SK-N-SH (cell line): Measurements from ENCODE around the gene RNF157. TPM values are rescaled to one million over a fixed set of nuclear protein-coding genes. Genes with fewer than 3 reads are reported as not detected.

Source experiments
- CTCF ChIA-PET: fragments of 300-600, 350-600 bp; formaldehyde crosslinking; extraction: SDS; loops from one replicate; lab custom pipeline; 2021; lab: Yijun Ruan, JAX
- POLR2A ChIA-PET: fragments of 350-600 bp; sonication (Branson Sonifier 250); formaldehyde crosslinking; extraction: SDS; loops from one replicate; lab custom pipeline; 2020; ENCODE audit warnings: antibody characterized with exemption, inconsistent platforms; lab: Yijun Ruan, JAX
- DNase-seq: peaks from one replicate; pipeline ENCODE4 v3.0.0; 2012
- H2AFZ ChIP-seq: fragments of 200-600 bp; sonication (generic); 2 replicates; pipeline ENCODE4 v1.8.1; 2016; ENCODE audit warnings: antibody characterized with exemption, mild to moderate bottlenecking, low read depth
- H3F3A ChIP-seq: fragments of 200-600 bp; sonication (generic); replicated peaks from 2 replicates; pipeline ENCODE3; 2016; ENCODE audit warnings: antibody characterized with exemption, mild to moderate bottlenecking; ENCODE audit not compliant: insufficient read depth
- H3K27ac ChIP-seq, 2 experiments: fragments of 200-500 bp in 1 of 2; fragments of 200-600 bp in 1 of 2; sonication (Bioruptor generic) in 1 of 2; sonication (generic), shearing (Covaris generic) in 1 of 2; 2 replicates each; pipeline versions ENCODE4 v1.5.1 to v1.6.1; 2014 to 2016; ENCODE audit warnings: low read depth in 2 of 2, inconsistent platforms in 1 of 2, low read length in 1 of 2, mild to moderate bottlenecking in 1 of 2, mixed read lengths in 1 of 2
- H3K27me3 ChIP-seq: fragments of 200-600 bp; sonication (generic), shearing (Covaris generic); 2 replicates; pipeline ENCODE4 v1.6.1; 2016; ENCODE audit warnings: mixed run types; ENCODE audit not compliant: insufficient read depth
- H3K36me3 ChIP-seq, 2 experiments: fragments of 200-500 bp in 1 of 2; fragments of 200-600 bp in 1 of 2; sonication (Bioruptor generic) in 1 of 2; sonication (generic) in 1 of 2; replicated peaks in 1 of 2; 2 replicates each; pipeline versions ENCODE3 to v1.5.1; 2014 to 2016; ENCODE audit warnings: low read length in 1 of 2, mild to moderate bottlenecking in 1 of 2; ENCODE audit not compliant: insufficient read depth in 2 of 2, control insufficient read depth in 1 of 2
- H3K4me1 ChIP-seq, 2 experiments: fragments of 200-500 bp in 1 of 2; fragments of 200-600 bp in 1 of 2; sonication (Bioruptor generic) in 1 of 2; sonication (generic), shearing (Covaris generic) in 1 of 2; 2 replicates each; pipeline versions ENCODE4 v1.5.1 to v1.6.1; 2014 to 2016; ENCODE audit warnings: low read depth in 1 of 2, low read length in 1 of 2, mixed run types in 1 of 2; ENCODE audit not compliant: insufficient read depth in 2 of 2, control insufficient read depth in 1 of 2
- H3K4me2 ChIP-seq: fragments of 200-600 bp; sonication (generic), shearing (Covaris generic); 2 replicates; pipeline ENCODE4 v1.6.1; 2017; ENCODE audit warnings: mixed run types
- H3K4me3 ChIP-seq, 2 experiments: fragments of 200-500 bp in 1 of 2; fragments of 200-600 bp in 1 of 2; sonication (Bioruptor generic) in 1 of 2; sonication (generic), shearing (Covaris generic) in 1 of 2; 2 replicates each; pipeline versions ENCODE4 v1.5.1 to v1.8.1; 2014 to 2016; ENCODE audit warnings: low read depth in 2 of 2, inconsistent platforms in 1 of 2, low read length in 1 of 2, mild to moderate bottlenecking in 1 of 2, mixed read lengths in 1 of 2, moderate library complexity in 1 of 2
- H3K79me2 ChIP-seq: fragments of 200-600 bp; sonication (generic); 2 replicates; pipeline ENCODE4 v1.8.1; 2017; ENCODE audit warnings: mild to moderate bottlenecking; ENCODE audit not compliant: insufficient read depth
- H3K9ac ChIP-seq: fragments of 200-600 bp; sonication (generic); 2 replicates; pipeline ENCODE4 v1.6.1; 2017; ENCODE audit warnings: mixed run types
- H3K9me2 ChIP-seq: fragments of 200-600 bp; sonication (generic); 2 replicates; pipeline ENCODE4 v1.6.1; 2017; ENCODE audit warnings: mixed run types
- H3K9me3 ChIP-seq: fragments of 200-600 bp; sonication (generic); 2 replicates; pipeline ENCODE4 v1.6.1; 2017; ENCODE audit warnings: mixed run types, mild to moderate bottlenecking, moderate library complexity
- H4K20me1 ChIP-seq: fragments of 200-600 bp; sonication (generic); 2 replicates; pipeline ENCODE4 v1.6.1; 2017; ENCODE audit warnings: mild to moderate bottlenecking, mixed run types; ENCODE audit not compliant: insufficient read depth
- ELF1 ChIP-seq: IDR thresholded peaks from 2 replicates; pipeline ENCODE4 v1.4.0; 2012
- FOXJ3 ChIP-seq: sonication (generic); formaldehyde crosslinking; IDR thresholded peaks from 2 replicates; pipeline ENCODE4 v1.5.1; 2020; ENCODE audit warnings: mild to moderate bottlenecking, missing genetic modification reagents
- FOXM1 ChIP-seq: IDR thresholded peaks from 2 replicates; pipeline ENCODE4 v1.4.0; 2012; ENCODE audit warnings: low read depth, mild to moderate bottlenecking
- GABPA ChIP-seq: IDR thresholded peaks from 2 replicates; pipeline ENCODE4 v1.4.0; 2012; ENCODE audit warnings: low read depth, mild to moderate bottlenecking
- GATA2 ChIP-seq: sonication (generic); formaldehyde crosslinking; IDR thresholded peaks from 2 replicates; pipeline ENCODE4 v1.5.0; 2020; ENCODE audit warnings: mild to moderate bottlenecking, missing genetic modification reagents
- JUND ChIP-seq: IDR thresholded peaks from 2 replicates; pipeline ENCODE4 v1.4.0; 2012
- SIN3A ChIP-seq: IDR thresholded peaks from 2 replicates; pipeline ENCODE4 v1.6.1; 2012; ENCODE audit warnings: low read depth, mild to moderate bottlenecking, low read length, moderate library complexity, borderline replicate concordance
- TAF1 ChIP-seq: IDR thresholded peaks from 2 replicates; pipeline ENCODE4 v1.6.1; 2012; ENCODE audit warnings: low read depth, mild to moderate bottlenecking, low read length, moderate library complexity, borderline replicate concordance
- USF2 ChIP-seq: fragments of 150-350 bp; IDR thresholded peaks from 2 replicates; pipeline ENCODE4 v1.6.1; 2017; ENCODE audit warnings: antibody characterized with exemption, low read length, low read depth, borderline replicate concordance
- YY1 ChIP-seq: IDR thresholded peaks from 2 replicates; pipeline ENCODE4 v1.4.0; 2012; ENCODE audit warnings: low read depth, mild to moderate bottlenecking
- ZBTB33 ChIP-seq: IDR thresholded peaks from 2 replicates; pipeline ENCODE4 v1.4.0; 2012; ENCODE audit warnings: low read depth, borderline replicate concordance
- WGBS: methylation state at CpG from one replicate; pipeline ENCODE4 v1.1.6; 2017; ENCODE audit warnings: low lambda C conversion rate; 5-methylcytosine and 5-hydroxymethylcytosine counted together
- polyA plus RNA-seq, 3 experiments: library from polyadenylated mRNA; depleted of rRNA; stranded (reverse); fragments of >200 nt; gene quantifications; 2 replicates each; pipeline ENCODE4 v1.2.3, GENCODE V29; 2012

Gene RNF157
- polyA plus RNA-seq, 1 of the 3 experiments (the other 2 are of a cell fraction) = 5.2 TPM

- no peak for DNase-seq
- ChIA-PET CTCF (interaction anchor here (0.5 to 5.8 kb wide), 6 partner anchors 13 to 334 kb away, joined by 3 to 47 read pairs (median 4); no protein-coding TSS in a partner anchor), POLR2A (no interaction called here)
- no peaks in the 10 kb centered on the region for H3K36me3 ChIP-seq
- H3K79me2 ChIP-seq = no peaks in the 10 kb centered on the region
- peaks cover 0 to 16% of the 10 kb centered on the region in 2 experiments; a peak in 2 of 4 replicates for H3K4me1 ChIP-seq
- WGBS = 94% methylated on average over 12 of the region's 12 CpGs
- TF ChIP-seq USF2 (no peak), ZBTB33 (no peak), FOXM1 (no peak), SIN3A (no peak), ELF1 (no peak), GATA2 (no peak), GABPA (no peak), TAF1 (no peak), JUND (no peak), FOXJ3 (CRISPR knock-in tag) (no peak)
- H3K27ac ChIP-seq = no peak overlapping the region
- no peaks in the 10 kb centered on the region for H3F3A ChIP-seq
- no peaks in the 10 kb centered on the region for H3K9me3 ChIP-seq
- H3K9me2 ChIP-seq = no peaks in the 10 kb centered on the region
- no peaks in the 10 kb centered on the region for H4K20me1 ChIP-seq
- no peak overlapping the region for H3K9ac ChIP-seq
- H2AFZ ChIP-seq = no peak overlapping the region
- no peak overlapping the region for H3K4me3 ChIP-seq
- no peak overlapping the region for H3K4me2 ChIP-seq
- no peaks in the 10 kb centered on the region for H3K27me3 ChIP-seq
Measured at GRCh38 chr17:76195281-76196096, 44.8 kb downstream of the RNF157 start.

- POLR2A ChIA-PET = interaction anchor here (0.6 to 0.7 kb wide), 2 partner anchors 10 to 156 kb away, joined by 3 read pairs; no protein-coding TSS in a partner anchor
- peak overlapping the region in 1 of 2 experiments; percentile 6; a peak in 1 of 4 replicates for H3K27ac ChIP-seq
- WGBS = 71% methylated on average over 11 of the region's 13 CpGs
Measured at GRCh38 chr17:76193591-76193990, 46.7 kb downstream of the RNF157 start.

More at GRCh38 chr17:76193591-76193990, 46.7 kb downstream of the RNF157 start:
- H3K9ac ChIP-seq = no peak overlapping the region
- H3F3A ChIP-seq = no peaks in the 10 kb centered on the region
- TF ChIP-seq YY1 (no peak), FOXJ3 (CRISPR knock-in tag) (0 out of 2 replicates have a peak, but pooled peaks have one; percentile 39)
- TF ChIP-seq, all 33 proteins: peak for 1
- DNase-seq = peak; percentile 81
- no peaks in the 10 kb centered on the region for H3K79me2 ChIP-seq
- H2AFZ ChIP-seq = no peak overlapping the region
- no peak overlapping the region for H3K4me2 ChIP-seq
- H3K9me2 ChIP-seq = no peaks in the 10 kb centered on the region
- no peaks in the 10 kb centered on the region for H3K36me3 ChIP-seq
- CTCF ChIA-PET = interaction anchor here (0.7 to 5.3 kb wide), 6 partner anchors 9 to 86 kb away, joined by 3 to 69 read pairs (median 3); no protein-coding TSS in a partner anchor
- H3K4me1 ChIP-seq = peaks cover 0 to 16% of the 10 kb centered on the region in 2 experiments; a peak in 2 of 4 replicates
- H3K27me3 ChIP-seq = no peaks in the 10 kb centered on the region
- H3K4me3 ChIP-seq = no peak overlapping the region
- H4K20me1 ChIP-seq = no peaks in the 10 kb centered on the region
- H3K9me3 ChIP-seq = no peaks in the 10 kb centered on the region
